ENCODE data around the gene ZNF652. TPM values are rescaled to one million over a fixed set of nuclear protein-coding genes. Genes with fewer than 3 reads are reported as not detected.

Gene ZNF652
- total and polyA plus RNA-seq, 2 experiments from 2014 or later, result 36.2 to 54.5 TPM

GRCh38 chr17:49269356-49269755, 92.7 kb downstream of the ZNF652 start:
- peaks cover 5% of the 10 kb centered on the region for H3K27me3 Mint-ChIP-seq (ENCODE audit: insufficient read depth, low read depth, poor library complexity)
- H3K4me2 ChIP-seq, result no peak overlapping the region
- H3K36me3 ChIP-seq (ENCODE audit: insufficient read depth), result no peaks in the 10 kb centered on the region
- no peaks in the 10 kb centered on the region for H3K79me2 ChIP-seq (replicated peaks; ENCODE audit: insufficient read depth)
- H3K4me1 ChIP-seq (ENCODE audit: insufficient read depth), result no peaks in the 10 kb centered on the region
- H4K20me1 ChIP-seq (replicated peaks; ENCODE audit: insufficient read depth), result no peaks in the 10 kb centered on the region
- no peaks in the 10 kb centered on the region for H3K27me3 ChIP-seq (ENCODE audit: insufficient read depth)
- no peak for TF ChIP-seq JUNB (IDR thresholded peaks at IDR 0.05; ENCODE audit: unreplicated experiment)
- TF ChIP-seq ZNF331 (CRISPR knock-in tag; IDR thresholded peaks at IDR 0.05; ENCODE audit: low read depth), result no peak
- TF ChIP-seq POLR2AphosphoS5 (IDR thresholded peaks at IDR 0.05; ENCODE audit: low read depth), result no peak
- no peak for TF ChIP-seq ZNF114 (CRISPR knock-in tag; IDR thresholded peaks at IDR 0.05)
- TF ChIP-seq CREB1 (CRISPR knock-in tag; IDR thresholded peaks at IDR 0.05; ENCODE audit: low read depth), result no peak
- TF ChIP-seq REST (IDR thresholded peaks at IDR 0.05; ENCODE audit: unreplicated experiment), result no peak
- TF ChIP-seq CTCF (conservative IDR thresholded peaks at IDR 0.05; ENCODE audit: low read depth in 2 of 2), result no peak
- no peak for TF ChIP-seq EZH2 (IDR thresholded peaks at IDR 0.05; ENCODE audit: low read depth, unreplicated experiment)
- TF ChIP-seq NANOG (IDR thresholded peaks at IDR 0.05; ENCODE audit: borderline replicate concordance), result no peak
- no peak for TF ChIP-seq ZNF462 (CRISPR knock-in tag; IDR thresholded peaks at IDR 0.05)
- TF ChIP-seq EZH2phosphoT487 (IDR thresholded peaks at IDR 0.05; ENCODE audit: unreplicated experiment), result no peak
- H3K9me3 Mint-ChIP-seq, result no peaks in the 10 kb centered on the region
- no peaks in the 10 kb centered on the region for H3K36me3 Mint-ChIP-seq (ENCODE audit: low read depth)
- H2AFZ ChIP-seq, result no peak overlapping the region
- no peak overlapping the region for H3K4me3 Mint-ChIP-seq
- no peak overlapping the region for H3K27ac Mint-ChIP-seq
- DNase-seq (ENCODE audit: low spot score) (no peak), ATAC-seq (no peak)
- no peaks in the 10 kb centered on the region for H3K4me1 Mint-ChIP-seq
- H3K4me3 ChIP-seq, result no peak overlapping the region
- H3K9me2 ChIP-seq (ENCODE audit: insufficient read depth), result no peaks in the 10 kb centered on the region
- H3K27ac ChIP-seq (ENCODE audit: low read depth), result no peak overlapping the region
- no peaks in the 10 kb centered on the region for H3F3A ChIP-seq (replicated peaks; ENCODE audit: low read depth)

Measured in GM23338 (cell line).